CD4-positive, alpha-beta T cell (primary cell): ENCODE results near the gene USPL1. TPM values are rescaled to one million over a fixed set of nuclear protein-coding genes. Genes with fewer than 3 reads are reported as not detected.

Experiments
- ATAC-seq: fragments of 200-7000 bp; cut with Tn5 transposase; one replicate; pipeline ENCODE4 v1.10.0; 2022; ENCODE audit warnings: mild to moderate bottlenecking; ENCODE audit not compliant: poor library complexity
- CTCF ChIA-PET: fragments of 350-600 bp; sonication (Branson Sonifier 250); formaldehyde crosslinking; loops from one replicate; lab custom pipeline; 2021; ENCODE audit warnings: antibody characterized with exemption, inconsistent platforms; lab: Charles Lee
- POLR2A ChIA-PET: fragments of 350-600 bp; sonication (Branson Sonifier 250); formaldehyde crosslinking; loops from one replicate; lab custom pipeline; 2021; ENCODE audit warnings: antibody characterized with exemption, inconsistent platforms; lab: Charles Lee
- DNase-seq, 14 experiments: peaks; one replicate each; pipeline ENCODE4 v3.0.0-alpha.2; 2013 to 2020; ENCODE audit warnings: mixed read lengths in 2 of 14
- H3K27ac ChIP-seq, 2 donors: one replicate each; pipeline versions ENCODE4 v1.5.1 to v1.7.0; 2013; ENCODE audit warnings: low read length in 2 of 2, low read depth in 1 of 2, mild to moderate bottlenecking in 1 of 2
- H3K27me3 ChIP-seq, 2 experiments: 1 replicate in 1 of 2; 2 replicates in 1 of 2; pipeline versions ENCODE4 v1.6.1 to v1.7.0; 2013; ENCODE audit warnings: low read length in 2 of 2, control low read depth in 1 of 2, mild to moderate bottlenecking in 1 of 2, moderate library complexity in 1 of 2; ENCODE audit not compliant: insufficient read depth in 2 of 2, control insufficient read depth in 1 of 2
- H3K36me3 ChIP-seq: one replicate; pipeline ENCODE4 v1.6.1; 2013; ENCODE audit warnings: low read length, control low read depth; ENCODE audit not compliant: insufficient read depth
- H3K4me1 ChIP-seq: one replicate; pipeline ENCODE4 v1.6.1; 2013; ENCODE audit warnings: low read length, control low read depth; ENCODE audit not compliant: insufficient read depth
- H3K4me3 ChIP-seq: one replicate; pipeline ENCODE4 v1.5.1; 2013; ENCODE audit warnings: mild to moderate bottlenecking, low read length, moderate library complexity
- H3K9me3 ChIP-seq, 2 experiments: 1 replicate in 1 of 2; 2 replicates in 1 of 2; pipeline versions ENCODE4 v1.6.1 to v1.7.0; 2013; ENCODE audit warnings: low read length in 2 of 2, mild to moderate bottlenecking in 2 of 2, control low read depth in 1 of 2, moderate library complexity in 1 of 2; ENCODE audit not compliant: control insufficient read depth in 1 of 2, insufficient read depth in 1 of 2
- H3K27ac Mint-ChIP-seq: one replicate; pipeline ENCODE4 v1.8.0; 2020; ENCODE audit warnings: mixed read lengths
- H3K27me3 Mint-ChIP-seq: one replicate; pipeline ENCODE4 v1.8.0; 2021; ENCODE audit warnings: mixed read lengths
- H3K36me3 Mint-ChIP-seq: one replicate; pipeline ENCODE4 v1.8.0; 2021; ENCODE audit warnings: low read depth, mixed read lengths
- H3K4me1 Mint-ChIP-seq: one replicate; pipeline ENCODE4 v1.8.0; 2021; ENCODE audit warnings: low read depth, mixed read lengths
- H3K4me3 Mint-ChIP-seq: one replicate; pipeline ENCODE4 v1.8.0; 2020; ENCODE audit warnings: mild to moderate bottlenecking, mixed read lengths
- H3K9me3 Mint-ChIP-seq: one replicate; pipeline ENCODE4 v1.8.0; 2020; ENCODE audit warnings: mixed read lengths
- CTCF ChIP-seq: fragments of 200-600 bp; IDR thresholded peaks from one replicate; pipeline ENCODE4 v1.8.0; 2022; ENCODE audit warnings: antibody characterized with exemption, mild to moderate bottlenecking
- intact Hi-C, 2 experiments: fragments of 100-400 bp; cut with DNase I in 1 of 2; cut with micrococcal nuclease in 1 of 2; formaldehyde crosslinking; loops; one replicate each; pipeline versions ENCODE4 v1.15.1 to v1.9.0; 2023 to 2025; cut with DNase I, micrococcal nuclease
- total RNA-seq, 174 experiments: library from RNA in 2 of 174; stranded (reverse) in 2 of 174; gene quantifications; one replicate each; pipeline ENCODE4 v1.2.3 and lab custom pipeline; 2021 to 2026

The USPL1 gene
- total RNA-seq, 2 experiments from 2014 or later: 41.2 to 42.0 TPM

GRCh38 chr13:30585748-30586262, 31.9 kb upstream of the USPL1 start:
- DNase-seq (no peak), ATAC-seq (no peak)
- CTCF ChIA-PET: interaction anchor here (1.1 kb wide), 1 partner anchor 20 kb away, joined by 3 read pairs; no protein-coding TSS in a partner anchor
- Histone ChIP-seq H3K36me3 (no peaks in the 10 kb centered on the region), H3K9me3 (no peaks in the 10 kb centered on the region), H3K4me1 (no peaks in the 10 kb centered on the region), H3K27ac (no peak overlapping the region), H3K4me3 (no peak overlapping the region), H3K27me3 (no peaks in the 10 kb centered on the region)
- Mint-ChIP-seq H3K4me3 (no peak overlapping the region), H3K9me3 (no peaks in the 10 kb centered on the region), H3K36me3 (no peaks in the 10 kb centered on the region), H3K27me3 (no peaks in the 10 kb centered on the region), H3K4me1 (no peaks in the 10 kb centered on the region), H3K27ac (no peak overlapping the region)
- intact Hi-C loops: no loop called here
- POLR2A ChIA-PET: no interaction called here
- no peak for TF ChIP-seq CTCF

- Mint-ChIP-seq H3K9me3 (no peaks in the 10 kb centered on the region), H3K27me3 (no peaks in the 10 kb centered on the region)
- POLR2A ChIA-PET: no interaction called here
Measured at GRCh38 chr13:30587231-30587630, 30.5 kb upstream of the USPL1 start.

GRCh38 chr13:30587739-30588138, 30.0 kb upstream of the USPL1 start:
- POLR2A ChIA-PET: no interaction called here
- no peak overlapping the region for H3K4me3 Mint-ChIP-seq
- H3K27ac Mint-ChIP-seq: no peak overlapping the region
- no peaks in the 10 kb centered on the region for H3K4me1 ChIP-seq
- TF ChIP-seq CTCF: no peak
- DNase-seq (no peak), ATAC-seq (no peak)
- no peaks in the 10 kb centered on the region for H3K27me3 ChIP-seq
- H3K27ac ChIP-seq: no peak overlapping the region
- no peaks in the 10 kb centered on the region for H3K36me3 Mint-ChIP-seq
- no peaks in the 10 kb centered on the region for H3K9me3 ChIP-seq
- no peaks in the 10 kb centered on the region for H3K4me1 Mint-ChIP-seq
- no peaks in the 10 kb centered on the region for H3K9me3 Mint-ChIP-seq
- intact Hi-C loops: no loop called here
- H3K4me3 ChIP-seq: no peak overlapping the region
- no peaks in the 10 kb centered on the region for H3K36me3 ChIP-seq
- CTCF ChIA-PET: no interaction called here
- no peaks in the 10 kb centered on the region for H3K27me3 Mint-ChIP-seq

More at GRCh38 chr13:30587231-30587630, 30.5 kb upstream of the USPL1 start:
- Histone ChIP-seq H3K9me3 (no peaks in the 10 kb centered on the region), H3K27ac (no peak overlapping the region), H3K27me3 (no peaks in the 10 kb centered on the region), H3K4me1 (no peaks in the 10 kb centered on the region), H3K36me3 (no peaks in the 10 kb centered on the region), H3K4me3 (no peak overlapping the region)
- no peaks in the 10 kb centered on the region for H3K36me3 Mint-ChIP-seq
- no peak for DNase-seq
- ATAC-seq: no peak
- no peaks in the 10 kb centered on the region for H3K4me1 Mint-ChIP-seq
- TF ChIP-seq CTCF: no peak
- no peak overlapping the region for H3K4me3 Mint-ChIP-seq
- intact Hi-C loops: no loop called here
- H3K27ac Mint-ChIP-seq: no peak overlapping the region
- CTCF ChIA-PET: no interaction called here
